HG03457 (cell line): ENCODE data around the gene IGFBP7.

Experiments used
- ATAC-seq: cut with Tn5 transposase; IDR thresholded peaks from one replicate; pipeline ENCODE4 v1.9.1; 2021; ENCODE audit warnings: moderate number of reproducible peaks; ENCODE audit not compliant: unreplicated experiment

The IGFBP7 gene

GRCh38 chr4:57131849-57132742, 21.9 kb upstream of the IGFBP7 start:
- ATAC-seq = no peak

- no peak for ATAC-seq
Measured at GRCh38 chr4:57129477-57129876, 19.3 kb upstream of the IGFBP7 start.

- no peak for ATAC-seq
Measured at GRCh38 chr4:57127361-57127760, 17.2 kb upstream of the IGFBP7 start.

- ATAC-seq = no peak
Measured at GRCh38 chr4:57125996-57126395, 15.8 kb upstream of the IGFBP7 start.

GRCh38 chr4:57124145-57124544, 14.0 kb upstream of the IGFBP7 start:
- no peak for ATAC-seq

- no peak for ATAC-seq
Measured at GRCh38 chr4:57122959-57123358, 12.8 kb upstream of the IGFBP7 start.

- ATAC-seq = no peak
Measured at GRCh38 chr4:57119054-57119651, 9.0 kb upstream of the IGFBP7 start.

GRCh38 chr4:57117491-57117890, 7.3 kb upstream of the IGFBP7 start:
- no peak for ATAC-seq

GRCh38 chr4:57116245-57116644, 6.1 kb upstream of the IGFBP7 start:
- no peak for ATAC-seq

- no peak for ATAC-seq
Measured at GRCh38 chr4:57114973-57115372, 4.8 kb upstream of the IGFBP7 start.

GRCh38 chr4:57113870-57114269, 3.7 kb upstream of the IGFBP7 start:
- no peak for ATAC-seq

- no peak for ATAC-seq
Measured at GRCh38 chr4:57110640-57111511, 691 bp upstream of the IGFBP7 start.

GRCh38 chr4:57109411-57109846, 756 bp downstream of the IGFBP7 start:
- no peak for ATAC-seq

GRCh38 chr4:57106181-57106580, 4.0 kb downstream of the IGFBP7 start:
- ATAC-seq = no peak

GRCh38 chr4:57104706-57105560, 5.3 kb downstream of the IGFBP7 start:
- ATAC-seq = no peak

GRCh38 chr4:57103051-57103450, 7.1 kb downstream of the IGFBP7 start:
- ATAC-seq = no peak

- ATAC-seq = no peak
Measured at GRCh38 chr4:57102050-57102624, 8.0 kb downstream of the IGFBP7 start.

GRCh38 chr4:57100979-57101651, 9.1 kb downstream of the IGFBP7 start:
- ATAC-seq = no peak

- ATAC-seq = no peak
Measured at GRCh38 chr4:57099363-57099762, 10.8 kb downstream of the IGFBP7 start.

- no peak for ATAC-seq
Measured at GRCh38 chr4:57098941-57099340, 11.2 kb downstream of the IGFBP7 start.
